HG03280 (cell line): ENCODE data around the gene MAGEA10.
"Not testable (repeated sequence)": the region's sequence is repeated elsewhere in the genome, so short reads cannot be mapped to it uniquely, and the experiment has no call there.

Experiments
- ATAC-seq: cut with Tn5 transposase; IDR thresholded peaks from one replicate; pipeline ENCODE4 v1.9.1; 2021; ENCODE audit warnings: mild to moderate bottlenecking, moderate library complexity; ENCODE audit not compliant: unreplicated experiment

Gene MAGEA10

GRCh38 chrX:152138388-152138784 is at the start of gene MAGEA10:
TSS of gene MAGEA10 (minus strand) at chrX:152138577. CDS start at chrX:152135620, 2,957 bp downstream.
- ATAC-seq: no peak

DNA sequence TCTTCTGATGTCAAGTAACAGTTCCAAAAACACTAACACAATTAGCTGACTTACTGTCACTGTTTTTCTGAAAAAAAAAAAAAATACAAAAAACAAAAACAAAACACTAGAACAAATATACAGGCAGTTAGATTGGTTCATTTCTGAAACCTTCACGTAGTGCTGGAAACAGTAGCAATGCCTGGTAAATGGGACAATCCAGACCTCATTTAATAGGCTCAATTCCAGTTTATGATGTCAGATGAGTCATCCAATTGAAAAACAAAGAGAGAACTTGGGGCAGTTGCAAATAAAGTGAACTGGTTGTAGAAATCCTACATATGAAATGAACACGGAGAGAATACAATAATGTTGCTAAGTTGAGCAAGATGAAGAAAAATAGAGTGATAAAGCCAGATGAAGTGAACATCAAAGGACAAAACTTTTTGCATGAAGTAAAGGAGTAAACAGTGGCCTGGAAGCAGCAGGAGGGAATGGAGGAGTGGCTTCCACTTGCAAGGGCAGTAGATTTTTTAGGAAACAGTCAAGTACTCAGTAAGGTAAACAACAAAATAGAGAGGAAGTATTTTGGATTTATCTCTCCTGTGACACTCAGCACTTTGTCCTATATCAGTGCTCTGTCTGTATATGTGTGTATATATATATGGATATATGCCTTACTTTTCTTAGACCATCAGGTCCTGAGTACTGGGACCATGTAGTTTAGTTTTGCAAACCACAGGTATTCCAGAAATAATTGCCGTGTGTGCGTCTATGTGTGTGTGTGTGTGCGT is 39.3 kb upstream of the MAGEA10 start:
- ATAC-seq: no peak

GRCh38 chrX:152177052-152177451 is 38.7 kb upstream of the MAGEA10 start:
- no peak for ATAC-seq

- ATAC-seq: not testable (repeated sequence)
These were observed 37.5 kb upstream of the MAGEA10 start for GRCh38 chrX:152175892-152176291.

- not testable (repeated sequence) for ATAC-seq
These were observed 35.5 kb upstream of the MAGEA10 start for GRCh38 chrX:152173923-152174322.

GRCh38 chrX:152170621-152171020 is 32.2 kb upstream of the MAGEA10 start:
- no peak for ATAC-seq

DNA sequence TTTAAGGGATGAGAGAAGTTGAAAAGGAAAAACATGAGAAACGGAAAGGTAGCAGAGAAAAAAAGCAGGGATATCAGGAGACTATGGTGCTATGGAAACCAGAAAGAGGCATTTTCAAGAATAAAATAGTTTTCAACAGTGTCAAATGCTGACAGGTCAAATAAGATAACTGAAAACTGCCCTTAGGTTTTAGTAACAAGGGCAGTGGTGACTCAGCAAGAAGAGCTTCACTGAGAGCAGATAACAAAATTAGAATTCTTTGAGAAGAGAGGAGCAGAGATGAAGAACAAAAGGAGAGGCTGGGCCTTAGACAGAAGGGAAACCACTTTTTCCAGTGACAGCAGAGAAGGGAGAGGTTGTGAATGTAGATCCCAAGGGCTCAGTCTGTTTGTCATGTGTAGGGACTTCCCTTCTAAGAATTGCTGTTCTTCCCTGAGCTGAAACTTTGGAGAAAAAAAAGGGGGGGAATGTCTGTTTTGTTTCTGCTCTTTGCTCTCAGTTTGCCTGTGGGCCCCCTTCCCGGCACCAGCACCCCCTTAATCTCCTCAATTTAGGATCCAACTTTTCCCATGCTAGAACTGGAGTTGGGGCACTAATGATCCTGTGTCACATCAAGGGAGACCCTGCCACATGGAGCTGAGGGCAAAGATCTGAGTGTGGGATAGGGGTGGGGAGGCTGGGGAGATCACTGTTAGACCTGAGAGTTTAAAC is 26.8 kb upstream of the MAGEA10 start:
- ATAC-seq: no peak

- ATAC-seq: no peak
These were observed 18.7 kb upstream of the MAGEA10 start for GRCh38 chrX:152157042-152157441.

GRCh38 chrX:152155766-152156310 is 17.5 kb upstream of the MAGEA10 start:
- ATAC-seq: no peak

GRCh38 chrX:152154050-152154449 is 15.7 kb upstream of the MAGEA10 start:
- no peak for ATAC-seq

- ATAC-seq: no peak
These were observed 12.9 kb upstream of the MAGEA10 start for GRCh38 chrX:152151256-152151655.

DNA sequence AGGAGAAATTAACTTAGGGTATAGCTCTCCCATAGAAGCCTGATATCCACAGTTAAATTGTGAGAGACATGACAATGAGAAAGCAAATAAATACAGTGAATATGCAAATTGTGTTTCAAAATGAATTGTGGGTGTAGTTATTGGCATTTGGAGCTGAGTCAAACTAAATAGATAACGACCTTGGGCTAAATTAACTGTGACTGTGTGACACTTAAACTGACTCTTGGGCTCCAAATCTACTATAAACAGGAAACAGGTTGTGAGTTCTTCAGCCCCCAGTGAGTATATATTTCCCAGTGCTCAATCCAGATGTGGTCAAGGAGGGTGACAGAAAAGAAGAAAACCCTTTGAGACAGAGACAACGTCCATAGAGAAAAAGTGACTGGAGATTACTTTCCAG is 11.3 kb upstream of the MAGEA10 start:
- ATAC-seq: no peak

- no peak for ATAC-seq
These were observed 1.2 kb upstream of the MAGEA10 start for GRCh38 chrX:152139589-152139988.

DNA sequence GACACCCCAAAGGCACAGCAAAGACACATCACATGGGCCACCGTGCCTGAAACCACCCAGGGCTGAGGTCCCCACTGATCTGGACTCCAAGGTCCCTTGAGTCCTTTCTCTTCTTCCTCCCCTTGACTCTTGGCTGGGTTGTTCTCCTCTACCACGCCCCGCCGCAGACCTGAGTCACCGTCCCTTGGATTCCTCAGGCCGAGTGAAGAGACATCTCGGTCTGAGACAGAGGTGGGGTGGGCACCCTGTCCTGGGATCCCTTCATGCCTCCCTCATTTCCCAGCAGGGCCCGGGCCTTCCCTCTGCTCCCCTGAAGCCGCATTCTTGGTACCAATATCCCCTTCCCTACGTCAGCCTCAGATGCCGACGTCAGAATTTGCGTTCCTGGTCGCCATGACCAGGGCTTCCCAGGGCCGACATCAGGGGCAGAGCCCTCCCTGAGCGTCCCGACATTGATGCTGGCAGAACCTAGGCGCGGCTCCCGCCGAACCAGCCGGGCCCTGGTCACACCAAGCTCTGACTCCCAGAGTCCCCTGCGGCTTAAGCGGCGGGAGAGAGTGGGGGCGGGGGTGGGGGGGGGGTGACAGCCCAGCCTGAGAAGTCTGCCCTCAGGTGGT is 498 bp downstream of the MAGEA10 start:
- no peak for ATAC-seq

GRCh38 chrX:152136312-152136711 is 2.1 kb downstream of the MAGEA10 start:
- no peak for ATAC-seq

DNA sequence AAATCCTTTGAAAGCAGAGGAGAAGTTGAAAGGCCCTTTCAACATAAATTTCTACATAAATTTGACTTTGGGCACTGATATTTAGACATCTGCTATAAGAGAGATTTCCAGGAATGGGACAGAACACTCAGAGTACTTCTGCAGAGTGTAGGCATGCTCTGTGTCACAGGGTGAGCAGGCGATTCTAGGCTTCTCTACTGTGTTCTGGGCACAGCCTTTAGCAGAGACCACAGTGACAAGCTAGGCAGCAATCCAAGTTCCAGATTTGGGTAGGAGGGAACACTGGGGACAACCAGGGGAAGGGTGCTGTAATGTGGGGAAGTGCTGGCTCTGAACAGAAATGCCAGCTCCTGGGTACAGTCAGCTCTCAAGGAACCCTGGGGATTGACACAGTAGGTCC is 6.9 kb downstream of the MAGEA10 start:
- ATAC-seq: no peak

DNA sequence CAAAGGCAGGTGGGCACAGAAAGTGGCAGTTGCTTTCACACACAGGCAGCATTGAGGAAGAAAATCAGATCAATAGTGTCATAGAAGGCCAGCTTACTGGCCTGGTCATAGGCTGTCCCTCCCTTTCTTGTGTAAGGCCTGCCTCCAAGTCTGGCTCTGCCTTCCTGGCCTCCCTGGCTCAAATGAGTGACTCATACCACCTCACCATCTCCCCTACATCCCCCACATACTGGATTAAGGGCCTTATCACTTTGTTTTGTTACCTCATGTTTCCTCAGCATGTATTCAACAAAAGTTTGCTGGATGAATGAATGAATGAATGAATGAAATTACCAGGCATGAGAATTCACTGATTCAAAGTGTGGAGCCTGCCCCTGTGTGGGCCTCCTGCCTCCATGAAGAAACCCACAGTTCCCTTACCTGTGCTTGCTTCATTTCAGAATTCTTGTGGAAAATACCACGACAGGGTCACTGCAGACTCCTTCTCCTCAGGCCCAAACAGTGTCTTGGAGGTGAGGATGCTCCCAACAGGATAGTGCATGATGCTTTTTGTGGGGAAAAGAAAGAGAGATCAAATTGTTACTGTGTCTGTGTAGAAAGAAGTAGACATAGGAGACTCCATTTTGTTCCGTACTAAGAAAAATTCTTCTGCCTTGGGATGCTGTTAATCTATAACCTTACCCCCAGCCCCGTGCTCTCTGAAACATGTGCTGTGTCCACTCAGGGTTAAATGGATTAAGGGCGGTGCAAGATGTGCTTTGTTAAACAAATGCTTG is 9.1 kb downstream of the MAGEA10 start:
- not testable (repeated sequence) for ATAC-seq

DNA sequence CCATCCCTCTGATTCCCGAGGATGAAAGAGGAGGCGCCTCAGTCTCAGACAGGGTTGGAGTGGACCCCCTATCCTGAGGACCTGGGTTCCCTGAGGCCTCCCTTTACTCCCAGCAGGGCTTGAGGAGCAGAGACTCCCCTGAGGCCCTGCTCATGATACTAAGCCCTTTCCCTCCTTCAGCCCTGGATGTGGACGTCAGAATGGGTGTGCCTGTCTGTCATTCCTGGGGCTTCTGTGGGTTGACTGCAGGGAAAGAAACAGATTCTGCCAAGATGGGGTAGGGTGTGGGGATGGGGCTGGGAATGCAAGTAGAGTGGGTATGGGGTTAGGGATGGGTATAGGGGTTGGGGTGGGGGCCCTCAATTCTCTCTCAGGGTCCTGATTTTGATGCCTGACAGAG is 21.1 kb downstream of the MAGEA10 start:
- no peak for ATAC-seq

- no peak for ATAC-seq
These were observed 29.9 kb downstream of the MAGEA10 start for GRCh38 chrX:152108527-152108926.

DNA sequence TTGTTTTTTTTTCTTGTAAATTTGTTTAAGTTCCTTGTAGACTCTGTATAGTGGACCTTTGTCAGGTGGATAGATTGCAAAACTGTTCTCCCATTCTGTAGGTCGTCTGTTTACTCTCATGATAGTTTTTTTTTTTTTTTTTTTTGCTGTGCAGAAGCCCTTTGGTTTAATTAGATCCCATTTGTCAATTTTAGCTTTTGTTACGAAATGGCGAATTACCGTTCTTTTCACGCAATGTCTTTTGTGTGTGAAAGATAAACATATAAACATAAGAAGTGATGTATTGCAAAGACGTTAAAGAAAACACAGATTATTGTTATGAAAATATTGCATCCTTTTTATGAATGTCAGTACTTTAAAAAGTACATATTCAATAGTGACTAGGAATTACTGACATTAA is 34.5 kb downstream of the MAGEA10 start:
- no peak for ATAC-seq

- no peak for ATAC-seq
These were observed 52.2 kb downstream of the MAGEA10 start for GRCh38 chrX:152086141-152086540.
